C4-2B (cell line): ENCODE results near the gene KCNH2.

Source experiments
- H3K27ac ChIP-seq: fragments of 450-650 bp; 2 replicates; pipeline ENCODE4 v1.5.1; 2017
- ZFX ChIP-seq: fragments of 450-650 bp; IDR thresholded peaks from 2 replicates; pipeline ENCODE4 v1.6.1; 2017
- TF ChIP-seq, protein P1 (sequence below): fragments of 450-650 bp; conservative IDR thresholded peaks from 2 replicates; pipeline ENCODE4 v1.5.1; 2017; ENCODE audit warnings: mild to moderate bottlenecking

The KCNH2 gene

DNA sequence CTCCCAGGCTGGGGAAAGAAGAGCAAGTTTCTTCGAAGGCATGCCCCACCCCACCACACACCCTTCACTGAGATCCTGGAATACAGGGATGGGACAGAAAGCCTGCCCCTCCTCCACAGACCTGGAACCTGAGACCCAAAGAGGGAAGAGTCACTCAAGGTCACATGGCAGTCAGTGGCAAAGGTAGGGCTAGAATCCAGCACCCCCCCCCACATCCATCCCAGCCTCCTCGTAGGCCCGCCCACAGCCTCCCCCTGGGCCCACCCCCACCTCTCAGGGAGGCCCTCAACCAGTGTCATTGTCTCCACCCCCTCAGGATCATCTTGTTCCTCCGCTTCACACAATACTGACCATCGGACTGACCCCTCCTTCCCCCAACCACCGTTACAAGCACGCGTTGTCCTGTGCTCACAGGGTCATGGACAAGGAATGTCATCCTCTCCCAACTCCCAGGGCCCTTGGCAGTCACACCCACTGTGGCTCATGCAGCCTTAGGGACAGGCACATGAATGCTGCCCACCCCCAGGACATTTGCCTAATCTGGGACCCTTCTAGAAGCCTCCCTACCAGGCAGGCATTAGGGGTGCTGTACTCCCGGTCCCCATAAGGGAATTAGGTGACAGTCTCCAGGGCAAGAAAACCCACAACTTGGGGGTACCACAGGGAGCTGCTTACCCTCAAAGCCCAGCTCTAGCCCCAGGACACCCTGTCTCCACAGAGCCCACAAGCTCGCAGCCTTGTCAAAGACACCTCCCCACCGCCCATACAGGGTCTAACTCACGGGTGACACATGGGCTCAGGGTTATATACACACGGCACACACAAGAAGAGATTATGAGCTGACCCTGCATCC is 1.4 kb downstream of the KCNH2 start:
- TF ChIP-seq, protein P1, sequence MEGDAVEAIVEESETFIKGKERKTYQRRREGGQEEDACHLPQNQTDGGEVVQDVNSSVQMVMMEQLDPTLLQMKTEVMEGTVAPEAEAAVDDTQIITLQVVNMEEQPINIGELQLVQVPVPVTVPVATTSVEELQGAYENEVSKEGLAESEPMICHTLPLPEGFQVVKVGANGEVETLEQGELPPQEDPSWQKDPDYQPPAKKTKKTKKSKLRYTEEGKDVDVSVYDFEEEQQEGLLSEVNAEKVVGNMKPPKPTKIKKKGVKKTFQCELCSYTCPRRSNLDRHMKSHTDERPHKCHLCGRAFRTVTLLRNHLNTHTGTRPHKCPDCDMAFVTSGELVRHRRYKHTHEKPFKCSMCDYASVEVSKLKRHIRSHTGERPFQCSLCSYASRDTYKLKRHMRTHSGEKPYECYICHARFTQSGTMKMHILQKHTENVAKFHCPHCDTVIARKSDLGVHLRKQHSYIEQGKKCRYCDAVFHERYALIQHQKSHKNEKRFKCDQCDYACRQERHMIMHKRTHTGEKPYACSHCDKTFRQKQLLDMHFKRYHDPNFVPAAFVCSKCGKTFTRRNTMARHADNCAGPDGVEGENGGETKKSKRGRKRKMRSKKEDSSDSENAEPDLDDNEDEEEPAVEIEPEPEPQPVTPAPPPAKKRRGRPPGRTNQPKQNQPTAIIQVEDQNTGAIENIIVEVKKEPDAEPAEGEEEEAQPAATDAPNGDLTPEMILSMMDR = no peak
- TF ChIP-seq ZFX = no peak
- peak overlapping the region; percentile 71; the same call in 1 of the 2 replicates for H3K27ac ChIP-seq

DNA sequence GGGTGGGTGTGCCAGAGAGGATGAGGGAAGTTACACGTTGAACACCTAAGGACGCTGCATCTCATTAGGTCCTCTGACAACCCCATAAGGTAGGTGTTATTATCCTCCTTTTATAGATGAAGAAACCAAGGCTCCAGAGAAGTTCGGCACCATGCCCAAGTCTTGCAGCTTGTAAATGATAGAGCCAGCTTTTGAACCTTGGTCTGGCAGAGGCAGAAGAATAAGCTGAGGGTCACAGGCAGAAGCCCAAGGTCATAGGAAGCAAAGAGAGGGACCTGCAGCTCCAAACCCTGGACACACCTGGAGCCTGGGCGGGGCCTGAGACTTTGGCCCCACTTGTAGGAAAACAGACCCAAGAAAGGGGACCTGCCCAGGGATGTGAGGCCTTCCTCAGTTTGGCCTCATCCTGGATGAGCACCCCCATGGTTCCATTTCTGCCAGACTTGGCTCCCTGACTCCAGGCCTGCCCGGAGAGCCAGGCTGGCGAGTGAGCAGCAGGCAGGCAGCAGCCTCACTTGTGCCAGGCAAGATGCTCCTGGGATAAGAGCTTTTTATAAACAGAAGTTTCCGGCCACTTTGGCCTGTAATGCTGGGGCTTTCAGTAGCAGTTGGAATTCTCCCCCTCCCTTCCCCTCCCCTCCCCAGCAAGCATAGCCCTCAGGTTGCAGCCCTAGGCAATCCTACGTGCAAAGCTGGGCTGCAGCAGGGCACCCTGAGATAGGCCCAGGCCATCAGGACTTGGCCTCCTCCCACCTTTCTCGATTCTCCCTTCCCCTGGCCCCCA is 2.4 kb downstream of the KCNH2 start:
- peak overlapping the region; percentile 71 for H3K27ac ChIP-seq
- no peak for TF ChIP-seq ZFX
- TF ChIP-seq, protein P1 = no peak

DNA sequence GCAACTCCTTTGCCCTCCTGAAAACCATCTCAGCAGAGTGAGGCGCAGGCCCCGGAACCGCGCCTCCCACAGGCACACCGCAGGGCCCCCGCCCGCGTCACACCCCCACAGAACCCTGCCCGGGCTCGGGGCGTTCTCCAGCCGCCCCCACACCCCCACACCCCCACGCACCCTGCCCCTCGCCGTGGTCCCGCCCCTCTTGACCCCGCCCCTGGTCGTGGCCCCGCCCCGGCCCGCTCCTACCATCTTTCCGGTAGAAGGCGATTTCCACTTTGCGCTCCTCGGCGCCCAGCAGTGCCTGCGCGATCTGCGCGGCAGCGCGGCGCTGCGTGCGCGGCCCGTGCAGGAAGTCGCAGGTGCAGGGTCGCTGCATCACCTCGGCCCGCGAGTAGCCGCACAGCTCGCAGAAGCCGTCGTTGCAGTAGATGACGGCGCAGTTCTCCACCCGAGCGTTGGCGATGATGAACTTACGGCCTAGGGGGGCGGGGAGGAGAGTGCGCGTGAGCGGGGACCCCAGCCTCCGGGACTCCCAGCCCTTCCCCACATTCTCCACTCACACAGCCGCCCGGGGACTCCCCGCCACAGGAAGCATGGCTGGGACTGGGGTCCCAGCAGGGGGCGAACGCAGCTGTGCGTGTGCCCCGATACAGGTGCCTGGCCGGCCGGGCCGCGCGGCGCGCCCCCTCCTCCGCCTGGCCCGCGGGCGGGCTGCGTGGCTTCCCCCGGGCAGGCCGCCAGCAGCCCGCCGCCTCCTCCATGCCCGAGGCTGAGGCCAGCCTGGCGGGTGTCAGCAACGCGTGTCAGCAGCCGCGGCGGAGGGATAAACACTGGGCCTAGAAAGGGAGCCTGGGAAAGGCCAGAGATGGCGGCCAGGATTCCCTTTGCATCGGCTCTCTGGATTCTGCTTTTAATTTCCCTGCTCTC is 3.4 kb downstream of the KCNH2 start:
- H3K27ac ChIP-seq = peak overlapping the region; percentile 71
- peak; percentile 71; the same call in 1 of the 2 replicates for TF ChIP-seq ZFX
- TF ChIP-seq, protein P1 = no peak; the same call in 1 of the 2 replicates

DNA sequence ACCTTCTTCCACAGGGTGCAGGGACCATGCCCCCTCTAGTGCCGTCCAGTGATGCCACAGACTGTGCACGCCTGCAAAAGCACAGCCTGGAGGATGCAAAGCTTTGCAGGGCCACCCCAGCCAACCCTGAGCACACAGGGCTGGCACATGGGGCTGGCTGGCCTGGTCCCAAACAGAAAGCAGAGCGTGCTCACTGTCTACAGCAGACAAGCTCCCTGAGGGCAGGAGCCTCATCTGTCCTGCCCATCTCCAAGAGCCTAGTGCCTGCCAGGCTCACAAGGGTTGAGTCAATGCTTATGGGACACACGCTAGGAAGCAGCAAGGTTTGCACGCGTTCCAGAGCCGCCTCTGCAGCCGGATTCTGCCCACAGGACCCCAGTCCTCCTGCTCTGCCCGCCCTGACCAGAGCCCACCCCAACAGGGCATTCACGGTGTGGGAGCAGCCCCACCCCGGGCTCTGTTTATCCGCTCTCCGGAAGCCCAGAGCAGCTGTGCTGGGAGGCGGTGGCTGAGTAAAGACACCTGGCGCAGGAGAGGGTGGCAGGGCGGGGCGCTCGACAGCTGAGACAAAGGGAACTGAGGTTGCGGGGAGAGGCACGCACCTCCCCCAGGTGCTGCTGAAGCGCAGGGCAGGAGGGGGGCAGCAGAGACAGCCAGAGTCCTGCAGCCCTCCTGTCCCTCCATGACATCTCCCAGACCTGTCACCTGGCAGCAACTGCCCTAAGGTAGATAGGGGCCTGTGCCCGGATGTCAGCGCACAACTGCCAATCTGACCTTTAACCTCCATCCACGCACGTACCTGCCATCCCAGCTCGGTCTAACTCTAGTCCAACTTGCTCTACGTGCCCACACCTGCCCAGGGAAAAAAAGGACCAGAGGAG is 4.3 kb downstream of the KCNH2 start:
- TF ChIP-seq, protein P1 = no peak
- TF ChIP-seq ZFX = no peak
- H3K27ac ChIP-seq = peak overlapping the region; percentile 71

- H3K27ac ChIP-seq = no peak overlapping the region
- TF ChIP-seq ZFX = no peak
Observed at GRCh38 chr7:150972741-150973140, 5.4 kb downstream of the KCNH2 start.

- no peak overlapping the region for H3K27ac ChIP-seq
- TF ChIP-seq, protein P1 = no peak
- TF ChIP-seq ZFX = no peak
Observed at GRCh38 chr7:150972023-150972468, 6.1 kb downstream of the KCNH2 start.
